ENCODE results near the gene EXOC4. TPM values are rescaled to one million over a fixed set of nuclear protein-coding genes. Genes with fewer than 3 reads are reported as not detected.

EXOC4 gene
- total RNA-seq, 1 donor from 2014 or later = 94.0 TPM

GRCh38 chr7:133977409-133978274 lies 724.8 kb downstream of the EXOC4 start:
- peaks cover 38% of the 10 kb centered on the region for H3K4me1 Mint-ChIP-seq (ENCODE audit: unreplicated experiment)
- H3K4me3 Mint-ChIP-seq (ENCODE audit: unreplicated experiment) = peak overlapping the region; percentile 18
- H3K27ac Mint-ChIP-seq (ENCODE audit: unreplicated experiment) = peak overlapping the region; percentile 97
- H3K36me3 Mint-ChIP-seq (ENCODE audit: low read depth, unreplicated experiment) = no peaks in the 10 kb centered on the region
- TF ChIP-seq, protein P1, sequence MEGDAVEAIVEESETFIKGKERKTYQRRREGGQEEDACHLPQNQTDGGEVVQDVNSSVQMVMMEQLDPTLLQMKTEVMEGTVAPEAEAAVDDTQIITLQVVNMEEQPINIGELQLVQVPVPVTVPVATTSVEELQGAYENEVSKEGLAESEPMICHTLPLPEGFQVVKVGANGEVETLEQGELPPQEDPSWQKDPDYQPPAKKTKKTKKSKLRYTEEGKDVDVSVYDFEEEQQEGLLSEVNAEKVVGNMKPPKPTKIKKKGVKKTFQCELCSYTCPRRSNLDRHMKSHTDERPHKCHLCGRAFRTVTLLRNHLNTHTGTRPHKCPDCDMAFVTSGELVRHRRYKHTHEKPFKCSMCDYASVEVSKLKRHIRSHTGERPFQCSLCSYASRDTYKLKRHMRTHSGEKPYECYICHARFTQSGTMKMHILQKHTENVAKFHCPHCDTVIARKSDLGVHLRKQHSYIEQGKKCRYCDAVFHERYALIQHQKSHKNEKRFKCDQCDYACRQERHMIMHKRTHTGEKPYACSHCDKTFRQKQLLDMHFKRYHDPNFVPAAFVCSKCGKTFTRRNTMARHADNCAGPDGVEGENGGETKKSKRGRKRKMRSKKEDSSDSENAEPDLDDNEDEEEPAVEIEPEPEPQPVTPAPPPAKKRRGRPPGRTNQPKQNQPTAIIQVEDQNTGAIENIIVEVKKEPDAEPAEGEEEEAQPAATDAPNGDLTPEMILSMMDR (IDR thresholded peaks at IDR 0.05; ENCODE audit: unreplicated experiment) = no peak
- H3K9me3 Mint-ChIP-seq (ENCODE audit: unreplicated experiment) = no peaks in the 10 kb centered on the region
- H3K27me3 Mint-ChIP-seq (ENCODE audit: unreplicated experiment) = no peaks in the 10 kb centered on the region
- no peak for DNase-seq (ENCODE audit: low spot score)

- H3K27ac Mint-ChIP-seq (ENCODE audit: unreplicated experiment) = peak overlapping the region; percentile 96
- H3K4me3 Mint-ChIP-seq (ENCODE audit: unreplicated experiment) = peak overlapping the region; percentile 7
- no peaks in the 10 kb centered on the region for H3K27me3 Mint-ChIP-seq (ENCODE audit: unreplicated experiment)
- H3K4me1 Mint-ChIP-seq (ENCODE audit: unreplicated experiment) = peaks cover 35% of the 10 kb centered on the region
- TF ChIP-seq, protein P1 (IDR thresholded peaks at IDR 0.05; ENCODE audit: unreplicated experiment) = no peak
- no peaks in the 10 kb centered on the region for H3K36me3 Mint-ChIP-seq (ENCODE audit: low read depth, unreplicated experiment)
- DNase-seq (ENCODE audit: low spot score) = peak; percentile 55
- H3K9me3 Mint-ChIP-seq (ENCODE audit: unreplicated experiment) = no peaks in the 10 kb centered on the region
These were observed 725.8 kb downstream of the EXOC4 start for GRCh38 chr7:133978502-133979295.

DNA sequence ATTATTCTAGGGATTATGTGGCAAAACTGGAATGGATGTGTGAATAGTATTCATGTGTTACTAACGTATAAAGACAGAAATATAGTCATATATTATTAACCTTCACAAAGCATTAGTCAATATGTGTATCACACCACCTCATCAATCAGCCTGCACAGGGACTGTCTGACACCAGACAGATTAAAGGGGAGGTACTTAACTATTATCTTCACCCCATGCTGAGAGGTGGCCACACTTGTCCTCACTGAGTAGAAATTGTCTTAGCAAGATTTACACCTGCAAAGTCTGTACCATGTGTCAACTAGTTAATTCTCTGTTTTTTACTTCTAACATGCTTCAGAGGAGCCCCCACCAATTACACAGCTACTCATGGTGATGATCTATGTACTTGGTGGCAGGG lies 727.9 kb downstream of the EXOC4 start:
- Mint-ChIP-seq H3K36me3 (ENCODE audit: low read depth, unreplicated experiment) (no peaks in the 10 kb centered on the region), H3K4me1 (ENCODE audit: unreplicated experiment) (peaks cover 44% of the 10 kb centered on the region), H3K27me3 (ENCODE audit: unreplicated experiment) (peaks cover 2% of the 10 kb centered on the region), H3K9me3 (ENCODE audit: unreplicated experiment) (no peaks in the 10 kb centered on the region), H3K27ac (ENCODE audit: unreplicated experiment) (no peak overlapping the region), H3K4me3 (ENCODE audit: unreplicated experiment) (no peak overlapping the region)
- DNase-seq (ENCODE audit: low spot score) = no peak
- TF ChIP-seq, protein P1 (IDR thresholded peaks at IDR 0.05; ENCODE audit: unreplicated experiment) = no peak

GRCh38 chr7:133983685-133984419 lies 731.0 kb downstream of the EXOC4 start:
- H3K4me3 Mint-ChIP-seq (ENCODE audit: unreplicated experiment) = no peak overlapping the region
- no peaks in the 10 kb centered on the region for H3K9me3 Mint-ChIP-seq (ENCODE audit: unreplicated experiment)
- H3K27me3 Mint-ChIP-seq (ENCODE audit: unreplicated experiment) = peaks cover 2% of the 10 kb centered on the region
- H3K4me1 Mint-ChIP-seq (ENCODE audit: unreplicated experiment) = peaks cover 19% of the 10 kb centered on the region
- H3K27ac Mint-ChIP-seq (ENCODE audit: unreplicated experiment) = no peak overlapping the region
- no peaks in the 10 kb centered on the region for H3K36me3 Mint-ChIP-seq (ENCODE audit: low read depth, unreplicated experiment)
- DNase-seq (ENCODE audit: low spot score) = no peak
- TF ChIP-seq, protein P1 (IDR thresholded peaks at IDR 0.05; ENCODE audit: unreplicated experiment) = no peak
